K562 (cell line): ENCODE data around the gene PRKCB. TPM values are rescaled to one million over a fixed set of nuclear protein-coding genes. Genes with fewer than 3 reads are reported as not detected.
"Not testable (repeated sequence)": the region's sequence is repeated elsewhere in the genome, so short reads cannot be mapped to it uniquely, and the experiment has no call there.

Experiments used
- ATAC-seq: fragments of 200-7000 bp; cut with Tn5 transposase; 3 replicates; pipeline ENCODE4 v1.9.1; 2020; ENCODE audit warnings: moderate library complexity
- BruUV-seq: library from RNA; stranded (reverse); fragments of 400-500 nt; replicated peaks from 2 replicates; lab custom pipeline; 2021; lab: Mats Ljungman, UMichigan
- CTCF ChIA-PET: fragments of 300-600 bp; formaldehyde crosslinking; extraction: SDS; loops from one replicate; lab custom pipeline; 2021; ENCODE audit warnings: low intra/inter-chr PET ratio; lab: Yijun Ruan, JAX
- POLR2A ChIA-PET: fragments of 300-600, 350-650 bp; sonication (Branson Sonifier 250); formaldehyde crosslinking; extraction: SDS; loops from one replicate; lab custom pipeline; 2021; ENCODE audit warnings: antibody characterized with exemption, inconsistent platforms; lab: Yijun Ruan, JAX
- DNase-seq, 4 experiments: peaks; one replicate each; pipeline versions ENCODE4 v3.0.0 to v3.0.0-alpha.2; 2011 to 2018; ENCODE audit warnings: low spot score in 3 of 4, mixed read lengths in 3 of 4; ENCODE audit errors: extremely low read depth in 1 of 4
- FAIRE-seq: peaks from 2 replicates; lab custom pipeline; 2011; peaks lifted over from hg19 to GRCh38; lab: Jason Lieb, UNC
- H2AFZ ChIP-seq: 2 replicates; pipeline ENCODE4 v1.6.0; 2011; ENCODE audit warnings: low read depth, low read length, control low read depth, inconsistent platforms
- H3K27ac ChIP-seq: fragments of 200-600 bp; 3 replicates; pipeline ENCODE4 v1.8.0; 2011; ENCODE audit warnings: low read depth, mild to moderate bottlenecking, control low read depth, inconsistent platforms, low read length, moderate library complexity, mixed read lengths; ENCODE audit errors: extremely low read depth
- H3K27me3 ChIP-seq, 2 experiments: fragments of 300-600 bp in 1 of 2; 2 replicates in 1 of 2; 3 replicates in 1 of 2; pipeline versions ENCODE4 v1.6.0 to v1.8.0; 2011; ENCODE audit warnings: inconsistent platforms in 2 of 2, low read length in 2 of 2, mild to moderate bottlenecking in 1 of 2, mixed read lengths in 1 of 2, moderate library complexity in 1 of 2; ENCODE audit not compliant: control insufficient read depth in 2 of 2, insufficient read depth in 2 of 2
- H3K36me3 ChIP-seq: fragments of 300-600 bp; 3 replicates; pipeline ENCODE4 v1.8.0; 2011; ENCODE audit warnings: mild to moderate bottlenecking, low read length, inconsistent platforms; ENCODE audit not compliant: control insufficient read depth, insufficient read depth
- H3K4me1 ChIP-seq, 2 experiments: fragments of 200-600 bp in 1 of 2; replicated peaks in 1 of 2; 2 replicates in 1 of 2; 3 replicates in 1 of 2; pipeline versions ENCODE4 v1.5.1 to v1.8.0; 2011; ENCODE audit warnings: inconsistent platforms in 2 of 2, low read length in 2 of 2, mild to moderate bottlenecking in 1 of 2, mixed read lengths in 1 of 2, moderate library complexity in 1 of 2; ENCODE audit not compliant: control insufficient read depth in 2 of 2, insufficient read depth in 2 of 2
- H3K4me2 ChIP-seq: 2 replicates; pipeline ENCODE4 v1.6.1; 2011; ENCODE audit warnings: low read length, control low read depth, inconsistent platforms, mixed read lengths; ENCODE audit not compliant: insufficient read depth
- H3K4me3 ChIP-seq: fragments of 200-600 bp; sonication (generic), shearing (Covaris generic); 2 replicates; pipeline ENCODE4 v1.5.1; 2016; ENCODE audit warnings: control low read depth, inconsistent platforms
- H3K79me2 ChIP-seq: fragments of 200-600 bp; 3 replicates; pipeline ENCODE4 v1.8.0; 2011; ENCODE audit warnings: low read length, inconsistent platforms; ENCODE audit not compliant: control insufficient read depth, insufficient read depth
- H3K9ac ChIP-seq, 2 experiments: 2 replicates each; pipeline versions ENCODE4 v1.6.0 to v1.6.1; 2011; ENCODE audit warnings: low read depth in 2 of 2, low read length in 2 of 2, control low read depth in 1 of 2, inconsistent platforms in 1 of 2, mild to moderate bottlenecking in 1 of 2, mixed read lengths in 1 of 2; ENCODE audit not compliant: insufficient read depth in 1 of 2
- H3K9me1 ChIP-seq: one replicate; pipeline ENCODE4 v1.6.0; 2011; ENCODE audit warnings: inconsistent platforms, mild to moderate bottlenecking, low read length, moderate library complexity; ENCODE audit not compliant: control insufficient read depth, insufficient read depth
- H3K9me3 ChIP-seq: replicated peaks from 2 replicates; pipeline ENCODE4 v1.5.1; 2011; ENCODE audit warnings: low read depth, low read length, inconsistent platforms; ENCODE audit not compliant: control insufficient read depth, insufficient read depth
- H4K20me1 ChIP-seq: replicated peaks from 2 replicates; pipeline ENCODE4 v1.6.1; 2011; ENCODE audit warnings: low read length, inconsistent platforms, mixed read lengths; ENCODE audit not compliant: control insufficient read depth, insufficient read depth
- BACH1 ChIP-seq: fragments of 200-800 bp; sonication (Bioruptor generic); IDR thresholded peaks from 2 replicates; pipeline ENCODE4 v1.6.1; 2016; ENCODE audit warnings: missing genetic modification characterization, missing compliant biosample characterization
- CEBPB ChIP-seq: fragments of 450-650 bp; IDR thresholded peaks from 2 replicates; pipeline ENCODE4 v1.6.1; 2016; ENCODE audit warnings: missing genetic modification characterization, missing compliant biosample characterization
- ELK3 ChIP-seq: fragments of 450-650 bp; formaldehyde crosslinking; IDR thresholded peaks from 2 replicates; pipeline ENCODE4 v1.4.0; 2020; ENCODE audit warnings: mild to moderate bottlenecking
- ILK ChIP-seq: fragments of 450-650 bp; IDR thresholded peaks from 2 replicates; pipeline ENCODE4 v1.6.1; 2016; ENCODE audit warnings: missing genetic modification characterization, low read depth, mild to moderate bottlenecking, missing compliant biosample characterization, moderate library complexity, borderline replicate concordance
- IRF9 ChIP-seq: fragments of 450-650 bp; IDR thresholded peaks from 2 replicates; pipeline ENCODE4 v1.6.1; 2016; ENCODE audit warnings: missing biosample characterization, missing genetic modification characterization
- KDM2B ChIP-seq: fragments of 250-450 bp; sonication (Bioruptor Pico); IDR thresholded peaks from 2 replicates; pipeline ENCODE4 v1.8.0; 2021; ENCODE audit warnings: mild to moderate bottlenecking, moderate library complexity
- MBD2 ChIP-seq: sonication (generic); IDR thresholded peaks from 2 replicates; pipeline ENCODE4 v1.6.1; 2016; ENCODE audit warnings: low read depth, borderline replicate concordance
- NELFE ChIP-seq: IDR thresholded peaks from 2 replicates; pipeline ENCODE4 v1.6.1; 2011; ENCODE audit warnings: mild to moderate bottlenecking; ENCODE audit not compliant: insufficient read depth, insufficient read length
- PTTG1 ChIP-seq: fragments of 450-650 bp; IDR thresholded peaks from 2 replicates; pipeline ENCODE4 v1.6.1; 2016; ENCODE audit warnings: low read depth, mild to moderate bottlenecking, missing genetic modification characterization, missing compliant biosample characterization
- XRCC5 ChIP-seq: fragments of 200-400 bp; formaldehyde crosslinking; IDR thresholded peaks from 2 replicates; pipeline ENCODE4 v1.6.1; 2017; ENCODE audit warnings: low read depth, mild to moderate bottlenecking, low read length
- ZNF121 ChIP-seq: sonication (generic); formaldehyde crosslinking; conservative IDR thresholded peaks from 2 replicates; pipeline ENCODE4 v1.8.0; 2022; ENCODE audit warnings: missing genetic modification reagents
- WGBS: fragments of 100-300 bp; shearing (Covaris generic); methylation state at CpG from one replicate; pipeline ENCODE4 v1.1.6; 2016; ENCODE audit warnings: low coverage, mixed read lengths; ENCODE audit not compliant: insufficient coverage; ENCODE audit errors: missing lambda C conversion rate; 5-methylcytosine and 5-hydroxymethylcytosine counted together
- in situ Hi-C: fragments of 300-500 bp; cut with MboI; formaldehyde crosslinking; loops from 4 replicates; pipeline ENCODE4 v1.15.0; 2018; ENCODE audit warnings: inconsistent platforms, mixed read lengths
- intact Hi-C: fragments of 100-400 bp; cut with micrococcal nuclease; formaldehyde crosslinking; loops from 2 replicates; pipeline ENCODE4 v1.14.2; 2022
- polyA plus RNA-seq, 8 experiments: library from polyadenylated mRNA; depleted of rRNA in 4 of 8; stranded (reverse) in 5 of 8; unstranded in 3 of 8; fragments of >200 nt; fragmentation: Nextera tagmentation in 2 of 8; fragmentation: Illumina TruSeq in 1 of 8; extraction: Ambion mirVana in 2 of 8; extraction: Trizol in 1 of 8; gene quantifications; 2 replicates each; pipeline versions ENCODE4 v1.2.1 to v1.2.3, GENCODE V29; 2011 to 2014; ENCODE audit warnings: inconsistent platforms in 1 of 8, missing spikeins in 1 of 8
- total RNA-seq, 7 experiments: library from RNA; depleted of rRNA in 6 of 7; stranded (reverse); fragments of >200 nt in 6 of 7; fragmentation: Illumina TruSeq in 2 of 7; extraction: Trizol in 2 of 7; gene quantifications; 2 replicates each; pipeline versions ENCODE4 v1.2.1 to v1.2.3, GENCODE V29; 2011 to 2021; ENCODE audit warnings: low replicate concordance in 1 of 7

PRKCB gene
- total and polyA plus RNA-seq, 9 of the 15 experiments (the other 6 are each of a cell fraction or from before 2014, with no cell fraction given) = 49.9 to 276 (median 148) TPM

GRCh38 chr16:24029841-24030240 is 194.1 kb downstream of the PRKCB start:
- WGBS = 89% methylated on average over 1 of the region's 1 CpG
- H3K4me2 ChIP-seq, ATAC-seq, POLR2A ChIA-PET, H3K4me3 ChIP-seq, BruUV-seq, H2AFZ ChIP-seq, H3K27ac ChIP-seq, DNase-seq, intact Hi-C loops, H3K27me3 ChIP-seq, FAIRE-seq, H3K4me1 ChIP-seq, H3K9me1 ChIP-seq, H3K9me3 ChIP-seq, H3K9ac ChIP-seq: not testable (repeated sequence)
- TF ChIP-seq CEBPB (tag) = 0 out of 2 replicates have a peak, but pooled peaks have one; percentile 11
- peak; percentile 89 for TF ChIP-seq ZNF121 (CRISPR knock-in tag)
- Histone ChIP-seq H3K79me2 (peaks cover 30% of the 10 kb centered on the region), H3K36me3 (peaks cover 57% of the 10 kb centered on the region; the same call in 2 of the 3 replicates), H4K20me1 (peaks cover 12% of the 10 kb centered on the region; the same call in 1 of the 2 replicates)
- in situ Hi-C loops = loop anchor here (10.0 kb wide), 1 partner anchor 295 kb away; no protein-coding TSS in a partner anchor
- CTCF ChIA-PET = interaction anchor here (0.7 kb wide), 1 partner anchor 12 kb away, joined by 3 read pairs; no protein-coding TSS in a partner anchor

- Histone ChIP-seq H3K9me3 (no peaks in the 10 kb centered on the region), H3K4me1 (peaks cover 0 to 3% of the 10 kb centered on the region in 2 experiments; a peak in 2 of 5 replicates), H3K79me2 (peaks cover 2% of the 10 kb centered on the region; the same call in 1 of the 3 replicates), H3K4me2 (no peak overlapping the region), H3K4me3 (no peak overlapping the region), H3K27ac (no peak overlapping the region), H3K9me1 (peaks cover 2% of the 10 kb centered on the region), H3K27me3 (no peaks in the 10 kb centered on the region; a peak in 1 of 5 replicates), H3K9ac (peak overlapping the region in 1 of 2 experiments; percentile 32; a peak in 2 of 4 replicates), H3K36me3 (peaks cover 90% of the 10 kb centered on the region), H2AFZ (no peak overlapping the region), H4K20me1 (no peaks in the 10 kb centered on the region; the same call in 1 of the 2 replicates)
- DNase-seq (peak; percentile 12 to 70 (median 62)), ATAC-seq (peak; percentile 63), FAIRE-seq (no peak)
- ChIA-PET CTCF (interaction anchor here (1.5 to 2.2 kb wide), 2 partner anchors 300 to 470 kb away, joined by 3 to 20 read pairs; no protein-coding TSS in a partner anchor), POLR2A (interaction anchor here (0.9 to 1.0 kb wide), 2 partner anchors 9 to 25 kb away, joined by 3 to 6 read pairs; no protein-coding TSS in a partner anchor)
- no TSS peak for BruUV-seq
- intact Hi-C loops = no loop called here
- WGBS = 69% methylated on average over 11 of the region's 17 CpGs
- in situ Hi-C loops = loop anchor here (10.0 kb wide), 1 partner anchor 300 kb away; no protein-coding TSS in a partner anchor
- TF ChIP-seq ELK3 (no peak), MBD2 (no peak), ILK (no peak), XRCC5 (no peak), KDM2B (no peak), PTTG1 (no peak), BACH1 (tag) (no peak), NELFE (no peak), IRF9 (no peak)
Observed at GRCh38 chr16:24035127-24035842, 199.5 kb downstream of the PRKCB start.
